A673 (cell line): ENCODE results near the gene ERI3.

Experiments used
- EZH2 ChIP-seq: fragments of 200-600 bp; sonication (generic); IDR thresholded peaks from 2 replicates; pipeline ENCODE4 v1.6.1; 2017; ENCODE audit warnings: borderline replicate concordance, low read depth, mild to moderate bottlenecking, mixed read lengths, antibody characterized with exemption, low read length; ENCODE audit not compliant: poor library complexity, severe bottlenecking
- TF ChIP-seq, protein P1 (sequence below): fragments of 300-800, 200-600 bp; sonication (generic); conservative IDR thresholded peaks from 2 replicates; pipeline ENCODE4 v1.5.1; 2017; ENCODE audit warnings: low read depth, mild to moderate bottlenecking, antibody characterized with exemption, low read length, moderate library complexity, mixed read lengths

GRCh38 chr1:44219301-44219626 lies 135.8 kb downstream of the ERI3 start:
- TF ChIP-seq, protein P1, sequence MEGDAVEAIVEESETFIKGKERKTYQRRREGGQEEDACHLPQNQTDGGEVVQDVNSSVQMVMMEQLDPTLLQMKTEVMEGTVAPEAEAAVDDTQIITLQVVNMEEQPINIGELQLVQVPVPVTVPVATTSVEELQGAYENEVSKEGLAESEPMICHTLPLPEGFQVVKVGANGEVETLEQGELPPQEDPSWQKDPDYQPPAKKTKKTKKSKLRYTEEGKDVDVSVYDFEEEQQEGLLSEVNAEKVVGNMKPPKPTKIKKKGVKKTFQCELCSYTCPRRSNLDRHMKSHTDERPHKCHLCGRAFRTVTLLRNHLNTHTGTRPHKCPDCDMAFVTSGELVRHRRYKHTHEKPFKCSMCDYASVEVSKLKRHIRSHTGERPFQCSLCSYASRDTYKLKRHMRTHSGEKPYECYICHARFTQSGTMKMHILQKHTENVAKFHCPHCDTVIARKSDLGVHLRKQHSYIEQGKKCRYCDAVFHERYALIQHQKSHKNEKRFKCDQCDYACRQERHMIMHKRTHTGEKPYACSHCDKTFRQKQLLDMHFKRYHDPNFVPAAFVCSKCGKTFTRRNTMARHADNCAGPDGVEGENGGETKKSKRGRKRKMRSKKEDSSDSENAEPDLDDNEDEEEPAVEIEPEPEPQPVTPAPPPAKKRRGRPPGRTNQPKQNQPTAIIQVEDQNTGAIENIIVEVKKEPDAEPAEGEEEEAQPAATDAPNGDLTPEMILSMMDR = no peak
- no peak for TF ChIP-seq EZH2
